ENCODE data around the gene SH3TC2. TPM values are rescaled to one million over a fixed set of nuclear protein-coding genes. Genes with fewer than 3 reads are reported as not detected.

The SH3TC2 gene
- polyA plus RNA-seq, 1 of the 3 experiments (the other 2 are of a cell fraction), result 1.1 TPM

- Histone ChIP-seq H3F3A (replicated peaks; ENCODE audit: insufficient read depth) (peaks cover 2% of the 10 kb centered on the region), H2AFZ (ENCODE audit: low read depth) (no peak overlapping the region), H3K79me2 (ENCODE audit: insufficient read depth) (no peaks in the 10 kb centered on the region), H3K9me3 (no peaks in the 10 kb centered on the region), H4K20me1 (ENCODE audit: insufficient read depth) (no peaks in the 10 kb centered on the region), H3K36me3 (replicated peaks in 1 of 2; ENCODE audit: control insufficient read depth in 1 of 2, insufficient read depth in 2 of 2, low read length in 1 of 2) (no peaks in the 10 kb centered on the region), H3K4me3 (ENCODE audit: low read depth in 2 of 2, low read length in 1 of 2) (no peak overlapping the region), H3K9ac (no peak overlapping the region), H3K9me2 (no peaks in the 10 kb centered on the region), H3K27me3 (ENCODE audit: insufficient read depth) (no peaks in the 10 kb centered on the region), H3K4me2 (no peak overlapping the region), H3K27ac (ENCODE audit: low read depth in 2 of 2, low read length in 1 of 2) (no peak overlapping the region), H3K4me1 (ENCODE audit: control insufficient read depth in 1 of 2, insufficient read depth in 2 of 2, low read depth in 1 of 2, low read length in 1 of 2) (no peaks in the 10 kb centered on the region; a peak in 1 of 4 replicates)
- TF ChIP-seq USF1 (IDR thresholded peaks at IDR 0.05; ENCODE audit: borderline replicate concordance, low read depth) (no peak), CHD2 (IDR thresholded peaks at IDR 0.05; ENCODE audit: low read length, partially characterized antibody) (no peak), PBX3 (IDR thresholded peaks at IDR 0.05) (no peak), SMC3 (IDR thresholded peaks at IDR 0.05; ENCODE audit: low read depth, low read length) (no peak), TAF1 (IDR thresholded peaks at IDR 0.05; ENCODE audit: borderline replicate concordance, low read depth, low read length) (no peak), POLR2AphosphoS5 (IDR thresholded peaks at IDR 0.05; ENCODE audit: low read depth, low read length) (no peak), USF2 (IDR thresholded peaks at IDR 0.05; ENCODE audit: borderline replicate concordance, low read depth, low read length) (no peak), MEF2A (IDR thresholded peaks at IDR 0.05; ENCODE audit: borderline replicate concordance, low read depth) (no peak), SIN3A (IDR thresholded peaks at IDR 0.05; ENCODE audit: borderline replicate concordance, low read depth, low read length) (no peak), CTCF (IDR thresholded peaks at IDR 0.05) (no peak), GABPA (IDR thresholded peaks at IDR 0.05; ENCODE audit: low read depth) (no peak), YY1 (IDR thresholded peaks at IDR 0.05; ENCODE audit: low read depth) (no peak), FOXM1 (IDR thresholded peaks at IDR 0.05; ENCODE audit: low read depth) (no peak), REST (IDR thresholded peaks at IDR 0.05; ENCODE audit: low read depth, low read length) (no peak), RFX5 (IDR thresholded peaks at IDR 0.05; ENCODE audit: low read length) (no peak), NFIC (IDR thresholded peaks at IDR 0.05; ENCODE audit: borderline replicate concordance) (no peak), RCOR1 (IDR thresholded peaks at IDR 0.05; ENCODE audit: low read length) (no peak), ELF1 (IDR thresholded peaks at IDR 0.05) (no peak)
- WGBS (ENCODE audit: low lambda C conversion rate), result 89% methylated on average over 3 of the region's 3 CpGs
- CTCF ChIA-PET, result interaction anchor here (1.0 to 20.7 kb wide), 4 partner anchors 8 to 295 kb away, joined by 3 to 618 read pairs (median 4); no protein-coding TSS in a partner anchor
- no peak for DNase-seq
- POLR2A ChIA-PET, result no interaction called here
These were observed 32.5 kb downstream of the SH3TC2 start for GRCh38 chr5:149030392-149030791.

Data from SK-N-SH (cell line).